Vagina (tissue), 2 donors: ENCODE results near the gene MRTFB.

Experiments
- CTCF ChIP-seq, 3 experiments: fragments of 450-650 bp in 2 of 3; fragments of 200-600 bp in 1 of 3; sonication (generic) in 1 of 3; IDR thresholded peaks; one replicate each; pipeline ENCODE4 v1.5.1; 2017 to 2019; ENCODE audit warnings: antibody characterized with exemption in 3 of 3, mild to moderate bottlenecking in 2 of 3, moderate library complexity in 2 of 3
- POLR2A ChIP-seq, 2 donors: fragments of 450-650 bp; IDR thresholded peaks; one replicate each; pipeline ENCODE4 v1.6.1; 2017; ENCODE audit warnings: antibody characterized with exemption in 2 of 2, mild to moderate bottlenecking in 2 of 2, moderate library complexity in 2 of 2

- TF ChIP-seq CTCF (IDR thresholded peaks at IDR 0.05) (no peak), POLR2A (IDR thresholded peaks at IDR 0.05) (no peak)
Observed at GRCh38 chr16:14181371-14182050, 110.4 kb downstream of the MRTFB start.
